HepG2 (cell line): ENCODE data around the gene KMT2A. TPM values are rescaled to one million over a fixed set of nuclear protein-coding genes. Genes with fewer than 3 reads are reported as not detected.
A peak's percentile ranks its signal among the peaks of the same experiment; 100 is the strongest.

Source experiments
- CREB1 ChIP-seq, 2 experiments: fragments of 450-650 bp in 1 of 2; IDR thresholded peaks; 2 replicates each; pipeline ENCODE4 v1.6.1; 2016 to 2017; ENCODE audit warnings: control low read depth in 1 of 2, mild to moderate bottlenecking in 1 of 2, missing compliant biosample characterization in 1 of 2, missing genetic modification characterization in 1 of 2
- ESRRA ChIP-seq: sonication (generic); formaldehyde crosslinking; IDR thresholded peaks from 2 replicates; pipeline ENCODE4 v1.5.1; 2020; ENCODE audit warnings: mild to moderate bottlenecking, low read depth, missing genetic modification reagents
- HNRNPLL ChIP-seq: fragments of 200-400 bp; formaldehyde crosslinking; IDR thresholded peaks from 2 replicates; pipeline ENCODE4 v1.6.1; 2017; ENCODE audit warnings: mild to moderate bottlenecking, low read depth, low read length; ENCODE audit not compliant: poor library complexity, severe bottlenecking
- MBNL3 ChIP-seq: fragments of 250-450 bp; sonication (Bioruptor Pico); conservative IDR thresholded peaks from 2 replicates; pipeline ENCODE4 v1.8.0; 2022; ENCODE audit warnings: mild to moderate bottlenecking, inconsistent platforms
- POLR2G ChIP-seq: fragments of 200-400 bp; formaldehyde crosslinking; IDR thresholded peaks from 2 replicates; pipeline ENCODE4 v1.6.1; 2018; ENCODE audit warnings: mild to moderate bottlenecking, low read depth, low read length, moderate library complexity
- polyA plus RNA-seq, 8 experiments: library from polyadenylated mRNA; depleted of rRNA in 3 of 8; stranded (reverse) in 7 of 8; unstranded in 1 of 8; fragments of >200 nt; fragmentation: Illumina TruSeq in 4 of 8; extraction: Trizol in 4 of 8; gene quantifications; 2 replicates each; pipeline versions ENCODE4 v1.2.1 to v1.2.3, GENCODE V29; 2011 to 2016; ENCODE audit warnings: low read depth in 4 of 8, missing spikeins in 1 of 8, mixed read lengths in 1 of 8; ENCODE audit not compliant: insufficient read depth in 1 of 8
- total RNA-seq, 5 experiments: library from RNA; depleted of rRNA; stranded (reverse); fragments of >200 nt; fragmentation: Illumina TruSeq; extraction: Trizol; gene quantifications; 2 replicates each; pipeline ENCODE4 v1.2.3, GENCODE V29; 2016; ENCODE audit warnings: low read depth in 1 of 5
- TF ChIP-seq, protein P1 (sequence below): IDR thresholded peaks from 2 replicates; pipeline ENCODE4 v1.6.1; 2016; ENCODE audit warnings: mild to moderate bottlenecking
- TF ChIP-seq, protein P2 (sequence below): sonication (generic); formaldehyde crosslinking; IDR thresholded peaks from 2 replicates; pipeline ENCODE4 v1.4.0; 2020; ENCODE audit warnings: missing genetic modification reagents
- TF ChIP-seq, protein P3 (sequence below), 2 experiments: fragments of 450-650 bp in 1 of 2; sonication (generic) in 1 of 2; formaldehyde crosslinking in 1 of 2; IDR thresholded peaks; 2 replicates each; pipeline versions ENCODE4 v1.6.1 to v1.8.0; 2016 to 2022; ENCODE audit warnings: antibody characterized with exemption in 1 of 2, mild to moderate bottlenecking in 1 of 2, missing genetic modification reagents in 1 of 2
- TF ChIP-seq, protein P4 (sequence below): sonication (generic); formaldehyde crosslinking; IDR thresholded peaks from 2 replicates; pipeline ENCODE4 v1.5.0; 2020; ENCODE audit warnings: missing genetic modification reagents, mild to moderate bottlenecking, borderline replicate concordance

The KMT2A gene
- total and polyA plus RNA-seq, 2 of the 13 experiments (the other 11 are each of a cell fraction or from before 2014, with no cell fraction given), result 12.4 to 20.0 TPM

DNA sequence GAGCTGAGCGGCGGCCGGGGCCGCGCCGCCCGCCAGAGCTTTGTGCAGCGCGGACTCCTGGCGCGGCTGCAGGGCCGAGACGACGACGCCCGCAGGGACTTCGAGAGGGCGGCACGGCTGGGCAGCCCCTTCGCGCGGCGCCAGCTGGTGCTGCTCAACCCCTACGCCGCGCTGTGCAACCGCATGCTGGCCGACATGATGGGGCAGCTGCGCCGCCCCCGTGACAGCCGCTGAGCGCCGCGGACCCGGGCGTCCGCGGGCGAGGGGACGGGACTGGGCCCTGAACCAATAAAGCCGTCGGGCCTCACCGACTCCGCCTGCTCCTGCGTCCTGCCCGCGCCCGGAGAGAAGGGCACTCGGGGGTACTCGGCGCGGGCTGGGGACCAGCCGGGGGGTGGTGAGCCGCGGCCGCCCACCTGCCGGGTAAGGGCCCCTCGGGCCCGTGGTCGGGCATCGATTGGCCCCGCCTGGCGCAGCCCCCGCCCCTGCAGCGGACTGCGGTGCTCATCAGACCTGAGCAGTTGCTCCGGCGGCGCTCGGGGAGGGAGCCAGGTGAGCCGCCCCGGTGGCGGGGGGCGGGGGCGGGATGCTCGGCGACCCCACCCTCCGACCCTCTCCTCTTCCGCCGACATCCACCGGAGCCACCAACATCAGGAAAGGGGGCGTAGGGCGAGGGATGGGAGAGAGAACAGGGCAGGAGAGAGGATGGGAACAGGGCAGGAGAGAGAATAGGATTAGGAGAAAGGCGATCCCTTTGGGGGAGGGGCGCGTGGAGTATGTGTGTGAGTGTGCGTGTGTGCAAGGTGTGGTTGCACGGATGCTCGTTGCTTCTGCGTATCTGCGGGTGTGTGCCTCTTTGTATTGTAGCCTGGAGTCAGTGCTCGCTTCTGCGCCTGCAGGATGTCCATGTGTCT, 94.6 kb downstream of the KMT2A start, which contains the start of gene TMEM25 (continued):
- TF ChIP-seq HNRNPLL (peak; percentile 56), MBNL3 (CRISPR knock-in tag) (no peak), ESRRA (CRISPR knock-in tag) (no peak), POLR2G (peak; percentile 71), CREB1 (IDR thresholded peaks at IDR 0.05) (no peak), CREB1 (CRISPR knock-in tag; IDR thresholded peaks at IDR 0.05) (no peak)
- TF ChIP-seq, protein P1, sequence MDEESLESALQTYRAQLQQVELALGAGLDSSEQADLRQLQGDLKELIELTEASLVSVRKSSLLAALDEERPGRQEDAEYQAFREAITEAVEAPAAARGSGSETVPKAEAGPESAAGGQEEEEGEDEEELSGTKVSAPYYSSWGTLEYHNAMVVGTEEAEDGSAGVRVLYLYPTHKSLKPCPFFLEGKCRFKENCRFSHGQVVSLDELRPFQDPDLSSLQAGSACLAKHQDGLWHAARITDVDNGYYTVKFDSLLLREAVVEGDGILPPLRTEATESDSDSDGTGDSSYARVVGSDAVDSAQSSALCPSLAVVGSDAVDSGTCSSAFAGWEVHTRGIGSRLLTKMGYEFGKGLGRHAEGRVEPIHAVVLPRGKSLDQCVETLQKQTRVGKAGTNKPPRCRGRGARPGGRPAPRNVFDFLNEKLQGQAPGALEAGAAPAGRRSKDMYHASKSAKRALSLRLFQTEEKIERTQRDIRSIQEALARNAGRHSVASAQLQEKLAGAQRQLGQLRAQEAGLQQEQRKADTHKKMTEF (CRISPR knock-in tag), result peak; percentile 47
- TF ChIP-seq, protein P2, sequence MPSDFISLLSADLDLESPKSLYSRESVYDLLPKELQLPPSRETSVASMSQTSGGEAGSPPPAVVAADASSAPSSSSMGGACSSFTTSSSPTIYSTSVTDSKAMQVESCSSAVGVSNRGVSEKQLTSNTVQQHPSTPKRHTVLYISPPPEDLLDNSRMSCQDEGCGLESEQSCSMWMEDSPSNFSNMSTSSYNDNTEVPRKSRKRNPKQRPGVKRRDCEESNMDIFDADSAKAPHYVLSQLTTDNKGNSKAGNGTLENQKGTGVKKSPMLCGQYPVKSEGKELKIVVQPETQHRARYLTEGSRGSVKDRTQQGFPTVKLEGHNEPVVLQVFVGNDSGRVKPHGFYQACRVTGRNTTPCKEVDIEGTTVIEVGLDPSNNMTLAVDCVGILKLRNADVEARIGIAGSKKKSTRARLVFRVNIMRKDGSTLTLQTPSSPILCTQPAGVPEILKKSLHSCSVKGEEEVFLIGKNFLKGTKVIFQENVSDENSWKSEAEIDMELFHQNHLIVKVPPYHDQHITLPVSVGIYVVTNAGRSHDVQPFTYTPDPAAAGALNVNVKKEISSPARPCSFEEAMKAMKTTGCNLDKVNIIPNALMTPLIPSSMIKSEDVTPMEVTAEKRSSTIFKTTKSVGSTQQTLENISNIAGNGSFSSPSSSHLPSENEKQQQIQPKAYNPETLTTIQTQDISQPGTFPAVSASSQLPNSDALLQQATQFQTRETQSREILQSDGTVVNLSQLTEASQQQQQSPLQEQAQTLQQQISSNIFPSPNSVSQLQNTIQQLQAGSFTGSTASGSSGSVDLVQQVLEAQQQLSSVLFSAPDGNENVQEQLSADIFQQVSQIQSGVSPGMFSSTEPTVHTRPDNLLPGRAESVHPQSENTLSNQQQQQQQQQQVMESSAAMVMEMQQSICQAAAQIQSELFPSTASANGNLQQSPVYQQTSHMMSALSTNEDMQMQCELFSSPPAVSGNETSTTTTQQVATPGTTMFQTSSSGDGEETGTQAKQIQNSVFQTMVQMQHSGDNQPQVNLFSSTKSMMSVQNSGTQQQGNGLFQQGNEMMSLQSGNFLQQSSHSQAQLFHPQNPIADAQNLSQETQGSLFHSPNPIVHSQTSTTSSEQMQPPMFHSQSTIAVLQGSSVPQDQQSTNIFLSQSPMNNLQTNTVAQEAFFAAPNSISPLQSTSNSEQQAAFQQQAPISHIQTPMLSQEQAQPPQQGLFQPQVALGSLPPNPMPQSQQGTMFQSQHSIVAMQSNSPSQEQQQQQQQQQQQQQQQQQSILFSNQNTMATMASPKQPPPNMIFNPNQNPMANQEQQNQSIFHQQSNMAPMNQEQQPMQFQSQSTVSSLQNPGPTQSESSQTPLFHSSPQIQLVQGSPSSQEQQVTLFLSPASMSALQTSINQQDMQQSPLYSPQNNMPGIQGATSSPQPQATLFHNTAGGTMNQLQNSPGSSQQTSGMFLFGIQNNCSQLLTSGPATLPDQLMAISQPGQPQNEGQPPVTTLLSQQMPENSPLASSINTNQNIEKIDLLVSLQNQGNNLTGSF (CRISPR knock-in tag), result no peak; the same call in 1 of the 2 replicates
- TF ChIP-seq, protein P3, sequence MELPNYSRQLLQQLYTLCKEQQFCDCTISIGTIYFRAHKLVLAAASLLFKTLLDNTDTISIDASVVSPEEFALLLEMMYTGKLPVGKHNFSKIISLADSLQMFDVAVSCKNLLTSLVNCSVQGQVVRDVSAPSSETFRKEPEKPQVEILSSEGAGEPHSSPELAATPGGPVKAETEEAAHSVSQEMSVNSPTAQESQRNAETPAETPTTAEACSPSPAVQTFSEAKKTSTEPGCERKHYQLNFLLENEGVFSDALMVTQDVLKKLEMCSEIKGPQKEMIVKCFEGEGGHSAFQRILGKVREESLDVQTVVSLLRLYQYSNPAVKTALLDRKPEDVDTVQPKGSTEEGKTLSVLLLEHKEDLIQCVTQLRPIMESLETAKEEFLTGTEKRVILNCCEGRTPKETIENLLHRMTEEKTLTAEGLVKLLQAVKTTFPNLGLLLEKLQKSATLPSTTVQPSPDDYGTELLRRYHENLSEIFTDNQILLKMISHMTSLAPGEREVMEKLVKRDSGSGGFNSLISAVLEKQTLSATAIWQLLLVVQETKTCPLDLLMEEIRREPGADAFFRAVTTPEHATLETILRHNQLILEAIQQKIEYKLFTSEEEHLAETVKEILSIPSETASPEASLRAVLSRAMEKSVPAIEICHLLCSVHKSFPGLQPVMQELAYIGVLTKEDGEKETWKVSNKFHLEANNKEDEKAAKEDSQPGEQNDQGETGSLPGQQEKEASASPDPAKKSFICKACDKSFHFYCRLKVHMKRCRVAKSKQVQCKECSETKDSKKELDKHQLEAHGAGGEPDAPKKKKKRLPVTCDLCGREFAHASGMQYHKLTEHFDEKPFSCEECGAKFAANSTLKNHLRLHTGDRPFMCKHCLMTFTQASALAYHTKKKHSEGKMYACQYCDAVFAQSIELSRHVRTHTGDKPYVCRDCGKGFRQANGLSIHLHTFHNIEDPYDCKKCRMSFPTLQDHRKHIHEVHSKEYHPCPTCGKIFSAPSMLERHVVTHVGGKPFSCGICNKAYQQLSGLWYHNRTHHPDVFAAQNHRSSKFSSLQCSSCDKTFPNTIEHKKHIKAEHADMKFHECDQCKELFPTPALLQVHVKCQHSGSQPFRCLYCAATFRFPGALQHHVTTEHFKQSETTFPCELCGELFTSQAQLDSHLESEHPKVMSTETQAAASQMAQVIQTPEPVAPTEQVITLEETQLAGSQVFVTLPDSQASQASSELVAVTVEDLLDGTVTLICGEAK (IDR thresholded peaks at IDR 0.05), result no peak
- TF ChIP-seq, protein P3 (CRISPR knock-in tag; IDR thresholded peaks at IDR 0.05), result no peak; the same call in 1 of the 2 replicates
- TF ChIP-seq, protein P4, sequence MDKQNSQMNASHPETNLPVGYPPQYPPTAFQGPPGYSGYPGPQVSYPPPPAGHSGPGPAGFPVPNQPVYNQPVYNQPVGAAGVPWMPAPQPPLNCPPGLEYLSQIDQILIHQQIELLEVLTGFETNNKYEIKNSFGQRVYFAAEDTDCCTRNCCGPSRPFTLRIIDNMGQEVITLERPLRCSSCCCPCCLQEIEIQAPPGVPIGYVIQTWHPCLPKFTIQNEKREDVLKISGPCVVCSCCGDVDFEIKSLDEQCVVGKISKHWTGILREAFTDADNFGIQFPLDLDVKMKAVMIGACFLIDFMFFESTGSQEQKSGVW (CRISPR knock-in tag), result no peak
